Ectodermal cell (in vitro differentiated cells): ENCODE data around the gene TRPM4.
"Not testable (repeated sequence)": the region's sequence is repeated elsewhere in the genome, so short reads cannot be mapped to it uniquely, and the experiment has no call there.

Experiments used
- H3K27ac ChIP-seq: 2 replicates; pipeline ENCODE4 v1.7.0; 2013; ENCODE audit warnings: mild to moderate bottlenecking, low read depth, low read length; ENCODE audit not compliant: insufficient read depth, poor library complexity, severe bottlenecking
- H3K27me3 ChIP-seq: 2 replicates; pipeline ENCODE4 v1.7.0; 2013; ENCODE audit warnings: mild to moderate bottlenecking, low read length; ENCODE audit not compliant: insufficient read depth, control insufficient read depth, poor library complexity, severe bottlenecking
- H3K36me3 ChIP-seq: one replicate; pipeline ENCODE4 v1.7.0; 2013; ENCODE audit warnings: low read length; ENCODE audit not compliant: control insufficient read depth, insufficient read depth
- H3K4me1 ChIP-seq: one replicate; pipeline ENCODE4 v1.7.0; 2013; ENCODE audit warnings: low read length; ENCODE audit not compliant: control insufficient read depth, insufficient read depth
- H3K4me3 ChIP-seq: 2 replicates; pipeline ENCODE4 v1.7.0; 2013; ENCODE audit warnings: low read depth, low read length, control low read depth; ENCODE audit not compliant: insufficient read depth
- H3K9me3 ChIP-seq: 2 replicates; pipeline ENCODE4 v1.7.0; 2013; ENCODE audit warnings: mild to moderate bottlenecking, low read length, moderate library complexity; ENCODE audit not compliant: control insufficient read depth
- WGBS, 2 experiments: methylation state at CpG; one replicate each; pipeline ENCODE4 v1.1.7; 2013; ENCODE audit warnings: missing lambda C conversion rate in 2 of 2; 5-methylcytosine and 5-hydroxymethylcytosine counted together

The TRPM4 gene

DNA sequence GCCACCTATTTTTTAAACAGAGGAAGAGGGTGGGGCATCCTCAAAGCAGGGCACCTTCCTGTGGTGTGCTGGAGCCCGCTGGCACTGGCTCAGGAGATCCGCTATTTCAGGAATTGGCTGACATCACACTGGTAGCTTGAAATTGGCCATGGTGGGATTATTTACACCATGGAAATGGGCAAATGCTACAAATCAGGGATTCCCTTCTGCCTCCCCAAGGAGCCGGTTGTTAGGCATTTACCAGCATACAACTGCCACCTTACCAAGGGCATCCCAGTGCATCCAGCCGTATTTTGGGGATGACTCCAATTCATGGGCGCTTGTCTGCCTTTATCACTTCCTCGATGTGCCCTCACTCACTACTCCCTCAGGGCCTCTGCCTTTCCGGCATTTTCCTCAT, 16.6 kb upstream of the TRPM4 start:
- no peaks in the 10 kb centered on the region for H3K36me3 ChIP-seq
- 86 to 89% methylated on average over 7 of the region's 7 CpGs for WGBS, 2 experiments
- no peaks in the 10 kb centered on the region for H3K9me3 ChIP-seq
- no peak overlapping the region for H3K4me3 ChIP-seq
- H3K27ac ChIP-seq: no peak overlapping the region
- H3K4me1 ChIP-seq: no peaks in the 10 kb centered on the region
- no peaks in the 10 kb centered on the region for H3K27me3 ChIP-seq

DNA sequence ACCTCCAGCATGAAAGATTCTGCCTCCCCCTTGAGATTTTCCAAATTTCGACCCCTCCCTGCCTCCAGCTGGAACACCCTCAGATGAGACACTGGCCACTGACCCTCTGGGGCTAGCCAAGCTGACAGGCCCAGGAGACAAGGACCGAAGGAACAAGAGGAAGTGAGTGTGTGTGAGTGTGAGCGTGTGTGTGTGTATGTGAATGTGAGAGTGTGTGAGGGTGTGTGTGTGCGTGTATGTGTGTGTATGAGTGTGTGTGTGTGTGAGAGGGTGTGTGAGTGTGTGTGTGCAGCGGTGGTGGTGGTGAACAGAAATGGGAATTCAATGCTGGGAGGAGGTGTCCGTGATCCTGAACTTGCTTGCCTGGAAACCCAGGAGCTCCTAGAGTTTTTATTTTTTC, 16.2 kb upstream of the TRPM4 start:
- Histone ChIP-seq H3K4me1 (no peaks in the 10 kb centered on the region), H3K27ac (no peak overlapping the region), H3K36me3 (no peaks in the 10 kb centered on the region), H3K9me3 (no peaks in the 10 kb centered on the region), H3K27me3 (no peaks in the 10 kb centered on the region), H3K4me3 (no peak overlapping the region)
- 82 to 88% methylated on average over 5 to 6 of the region's 6 CpGs for WGBS, 2 experiments

DNA sequence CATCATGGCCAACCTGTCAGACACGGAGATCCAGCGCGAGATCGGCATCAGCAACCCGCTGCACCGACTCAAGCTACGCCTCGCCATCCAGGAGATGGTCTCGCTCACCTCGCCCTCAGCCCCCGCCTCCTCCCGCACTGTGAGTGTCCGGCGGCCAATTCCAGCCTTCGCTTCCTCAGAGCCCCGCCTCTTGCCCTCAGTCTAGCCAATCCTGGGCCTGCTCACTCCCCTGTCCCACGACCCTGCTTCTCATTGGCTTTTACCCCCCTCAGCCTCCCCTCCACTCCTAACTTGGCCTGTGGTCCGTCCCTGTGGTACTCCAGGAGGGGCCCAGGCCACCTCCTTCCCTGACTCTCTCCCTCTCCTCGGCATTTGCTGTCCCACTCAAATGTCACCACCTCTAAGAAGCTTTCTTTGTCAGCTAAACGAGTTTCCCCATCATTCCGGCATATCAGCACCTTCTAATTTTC, 14.7 kb upstream of the TRPM4 start:
- peak overlapping the region; percentile 41 for H3K4me3 ChIP-seq
- H3K27ac ChIP-seq: no peak overlapping the region
- no peaks in the 10 kb centered on the region for H3K27me3 ChIP-seq
- no peaks in the 10 kb centered on the region for H3K36me3 ChIP-seq
- 4 to 5% methylated on average over 21 of the region's 21 CpGs for WGBS, 2 experiments
- H3K9me3 ChIP-seq: no peaks in the 10 kb centered on the region
- H3K4me1 ChIP-seq: peaks cover under 1% of the 10 kb centered on the region

DNA sequence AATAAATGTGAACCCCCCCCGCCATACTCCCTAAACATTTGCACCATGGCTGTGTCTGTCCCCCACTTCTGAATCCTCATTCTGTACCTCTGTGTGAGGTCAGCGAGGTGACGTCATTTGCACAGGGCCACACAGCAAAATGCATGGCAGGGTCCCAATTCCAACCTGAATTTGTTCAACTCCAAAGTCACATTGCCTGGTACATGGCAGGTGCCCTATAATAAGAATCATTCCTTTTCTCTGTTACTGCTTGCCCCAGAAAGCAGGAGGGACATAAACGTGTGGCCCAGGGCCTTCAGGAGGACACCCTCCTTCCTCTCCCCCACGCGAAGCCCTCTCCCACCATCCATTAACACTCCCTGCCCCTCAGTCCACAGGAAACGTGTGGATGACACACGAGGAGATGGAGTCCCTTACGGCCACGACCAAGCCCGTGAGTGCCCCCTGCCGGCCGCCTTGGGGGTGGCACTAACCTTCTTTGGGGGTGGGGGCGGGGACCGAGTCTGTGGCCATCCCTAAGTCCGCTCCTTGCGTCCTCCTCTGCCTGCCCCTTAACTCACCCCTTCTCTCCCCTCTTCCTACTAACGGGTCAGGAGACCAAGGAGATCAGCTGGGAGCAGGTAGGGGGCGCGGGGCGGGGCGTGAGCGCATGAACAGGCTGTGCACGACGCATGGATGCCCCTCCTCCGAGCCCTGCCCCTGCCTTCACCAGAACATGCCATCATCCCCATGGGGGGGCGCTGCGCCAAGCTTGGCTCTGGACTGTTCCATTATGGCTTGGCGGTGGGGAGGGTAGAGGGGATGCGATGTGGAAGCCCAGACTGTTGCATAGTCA, 11.8 kb upstream of the TRPM4 start:
- no peaks in the 10 kb centered on the region for H3K36me3 ChIP-seq
- H3K4me3 ChIP-seq: peak overlapping the region; percentile 26
- H3K27ac ChIP-seq: peak overlapping the region; percentile 70

DNA sequence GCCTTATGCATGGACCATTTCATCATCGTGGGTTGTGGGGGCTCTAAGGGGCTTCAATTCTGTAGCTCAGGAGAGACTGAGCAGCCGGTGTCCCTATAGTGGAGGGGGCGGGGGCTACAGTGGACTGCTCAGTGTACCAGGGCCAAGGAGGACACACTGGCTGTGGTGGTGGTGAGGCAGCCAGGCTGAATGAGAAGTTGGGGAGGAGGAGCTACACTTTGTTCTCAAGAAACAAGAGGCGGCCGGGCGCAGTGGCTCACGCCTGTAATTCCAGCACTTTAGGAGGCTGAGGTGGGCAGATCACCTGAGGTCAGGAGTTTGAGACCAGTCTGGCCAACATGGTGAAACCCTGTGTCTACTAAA, 11.2 kb upstream of the TRPM4 start:
- peak overlapping the region; percentile 70 for H3K27ac ChIP-seq
- peak overlapping the region; percentile 26 for H3K4me3 ChIP-seq
- not testable (repeated sequence) for H3K36me3 ChIP-seq, H3K9me3 ChIP-seq, H3K4me1 ChIP-seq, H3K27me3 ChIP-seq
- 10 to 12% methylated on average over 7 of the region's 7 CpGs for WGBS, 2 experiments

More for the DNA sequence above, 11.8 kb upstream of the TRPM4 start:
- Histone ChIP-seq H3K27me3 (peaks cover 3% of the 10 kb centered on the region), H3K4me1 (peaks cover 9% of the 10 kb centered on the region), H3K9me3 (no peaks in the 10 kb centered on the region)
- 7 to 8% methylated on average over 30 of the region's 30 CpGs for WGBS, 2 experiments

DNA sequence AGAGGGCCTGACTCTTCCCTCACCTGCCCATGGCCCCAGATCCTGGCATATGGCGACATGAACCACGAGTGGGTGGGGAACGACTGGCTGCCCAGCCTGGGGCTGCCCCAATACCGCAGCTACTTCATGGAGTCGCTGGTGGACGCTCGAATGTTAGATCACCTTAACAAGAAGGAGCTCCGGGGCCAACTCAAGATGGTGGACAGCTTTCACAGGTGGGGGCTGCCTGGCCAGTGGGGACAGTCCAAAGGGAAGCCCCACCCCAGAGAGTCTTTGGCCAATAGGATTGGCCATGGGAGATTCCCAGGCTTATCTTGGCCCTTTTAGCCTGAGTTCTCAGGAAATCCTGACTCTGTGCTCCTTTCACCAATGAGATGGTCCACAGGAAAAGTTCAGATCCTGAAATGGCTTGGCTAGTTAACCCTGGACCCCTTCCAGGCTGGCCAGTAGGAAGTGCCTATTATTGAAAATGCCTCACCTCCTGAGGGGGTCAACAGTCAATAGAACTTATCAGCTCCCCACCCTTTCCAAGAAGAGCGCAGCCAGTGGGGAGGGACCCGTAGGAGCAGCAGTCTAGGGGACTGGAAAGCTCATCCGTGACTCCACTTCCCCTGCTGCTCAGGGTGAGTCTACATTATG, 9.4 kb upstream of the TRPM4 start:
- Histone ChIP-seq H3K36me3 (no peaks in the 10 kb centered on the region), H3K4me1 (peaks cover 10% of the 10 kb centered on the region), H3K4me3 (peak overlapping the region; percentile 80), H3K27ac (no peak overlapping the region), H3K27me3 (peaks cover 25% of the 10 kb centered on the region), H3K9me3 (no peaks in the 10 kb centered on the region)
- 85% methylated on average over 11 of the region's 11 CpGs for WGBS, 2 experiments

DNA sequence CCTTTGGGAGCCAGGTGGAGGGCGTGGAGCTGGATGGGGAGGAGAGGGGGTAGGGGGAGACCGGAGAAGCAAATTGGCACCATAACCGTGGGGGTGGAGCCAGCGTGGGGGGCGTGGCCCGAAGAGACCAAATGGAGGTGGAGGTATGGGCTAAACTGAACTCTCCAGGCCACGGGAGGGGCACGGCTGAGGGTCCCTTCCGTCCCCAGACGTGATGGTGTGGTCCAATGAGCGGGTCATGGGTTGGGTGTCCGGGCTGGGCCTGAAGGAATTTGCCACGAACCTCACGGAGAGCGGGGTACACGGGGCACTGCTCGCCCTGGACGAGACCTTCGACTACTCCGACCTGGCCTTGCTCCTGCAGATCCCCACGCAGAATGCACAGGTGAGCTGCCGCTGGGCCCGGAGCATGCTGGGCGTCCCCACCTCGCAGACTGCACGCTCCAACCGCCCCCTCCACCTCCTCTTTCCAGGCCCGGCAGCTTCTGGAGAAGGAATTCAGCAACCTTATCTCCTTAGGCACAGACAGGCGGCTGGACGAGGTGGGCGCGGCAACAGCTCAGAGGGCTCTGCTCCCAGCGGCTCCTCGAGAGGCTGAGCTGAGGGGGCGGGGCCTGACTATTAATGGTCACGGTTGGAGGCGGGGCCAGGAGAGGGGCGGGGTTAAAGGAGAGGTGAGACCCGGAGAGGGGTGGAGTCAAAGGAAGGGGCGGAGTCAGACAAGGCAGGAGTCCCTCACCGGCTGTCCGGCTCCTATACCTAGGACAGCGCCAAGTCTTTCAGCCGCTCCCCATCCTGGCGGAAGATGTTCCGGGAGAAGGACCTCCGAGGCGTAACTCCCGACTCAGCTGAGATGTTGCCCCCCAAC, 8.6 kb upstream of the TRPM4 start:
- Histone ChIP-seq H3K27ac (peak overlapping the region; percentile 76), H3K36me3 (no peaks in the 10 kb centered on the region)

DNA sequence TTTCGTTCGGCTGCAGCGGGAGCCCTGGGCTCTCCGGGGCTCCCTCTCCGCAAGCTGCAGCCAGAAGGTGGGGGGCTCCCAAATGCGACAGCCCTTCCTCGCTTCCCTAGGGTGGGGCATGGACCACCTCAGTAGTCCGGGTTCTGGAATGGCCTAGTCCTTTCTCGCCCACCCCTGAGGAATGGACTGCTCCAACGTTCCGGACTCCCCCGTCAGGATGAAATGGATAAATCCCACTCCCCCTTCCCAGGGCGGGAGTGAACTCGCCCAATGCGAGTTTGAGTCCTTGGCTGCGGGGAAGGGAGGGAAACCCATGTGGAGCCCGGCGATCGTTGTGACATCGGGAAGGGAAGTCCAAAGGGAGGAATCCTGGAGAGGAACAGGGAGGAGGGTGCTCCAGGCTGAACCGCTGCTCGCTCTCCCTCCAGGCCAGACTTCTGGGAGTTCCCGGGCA, 7.9 kb upstream of the TRPM4 start:
- Histone ChIP-seq H3K4me3 (peak overlapping the region; percentile 80), H3K36me3 (no peaks in the 10 kb centered on the region), H3K4me1 (peaks cover 10% of the 10 kb centered on the region), H3K9me3 (no peaks in the 10 kb centered on the region), H3K27ac (peak overlapping the region; percentile 76), H3K27me3 (peaks cover 31% of the 10 kb centered on the region)
- 0% methylated on average over 23 of the region's 23 CpGs for WGBS, 2 experiments

More for the DNA sequence above, 8.6 kb upstream of the TRPM4 start:
- WGBS, 2 experiments: 1% methylated on average over 49 of the region's 49 CpGs
- Histone ChIP-seq H3K4me3 (peak overlapping the region; percentile 80), H3K4me1 (peaks cover 10% of the 10 kb centered on the region), H3K27me3 (peaks cover 31% of the 10 kb centered on the region), H3K9me3 (no peaks in the 10 kb centered on the region)

DNA sequence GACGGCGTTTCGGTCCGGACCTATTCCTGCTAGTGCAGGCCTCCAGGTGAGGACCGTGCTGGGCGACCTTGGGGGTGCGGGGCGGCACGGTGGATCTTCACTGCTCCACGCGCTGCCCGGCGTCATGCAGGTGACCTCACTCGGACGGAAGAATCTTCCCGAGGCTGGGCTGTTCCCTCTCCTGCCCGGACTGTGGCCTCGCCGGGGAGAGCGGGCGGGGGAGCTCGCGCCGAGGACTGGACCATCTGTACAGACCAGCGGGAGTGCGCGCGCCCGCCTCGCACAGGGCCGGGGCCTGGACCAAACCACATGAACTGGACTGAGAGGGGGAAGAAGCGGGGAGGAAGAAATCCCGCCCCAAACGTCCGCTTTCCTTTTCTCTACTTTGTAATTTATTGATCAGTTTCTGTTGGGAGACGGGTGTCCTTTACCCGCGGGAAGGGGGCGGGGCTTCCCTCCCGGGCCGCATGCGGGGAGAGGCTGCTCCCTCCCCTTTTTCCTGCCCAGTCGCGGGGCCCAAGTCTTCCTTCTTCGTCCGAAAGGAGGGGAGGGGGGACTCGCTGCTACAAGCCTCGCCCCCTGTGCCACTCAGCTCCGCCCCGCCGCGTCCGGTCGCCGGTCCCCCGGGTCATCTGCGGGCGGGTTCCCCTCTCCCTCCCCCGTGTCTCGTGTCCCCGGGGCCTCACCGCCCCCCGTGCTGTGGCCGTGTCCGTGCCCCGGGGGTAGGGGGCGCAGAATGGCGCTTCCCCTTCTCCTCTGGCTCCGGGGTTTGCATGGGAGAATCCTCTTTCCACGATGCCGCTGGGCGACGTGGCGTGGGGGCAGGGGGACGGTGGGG, 7.3 kb upstream of the TRPM4 start:
- no peaks in the 10 kb centered on the region for H3K36me3 ChIP-seq
- peaks cover 10% of the 10 kb centered on the region for H3K4me1 ChIP-seq
- 0 to 1% methylated on average over 75 of the region's 75 CpGs for WGBS, 2 experiments
- H3K27me3 ChIP-seq: peaks cover 31% of the 10 kb centered on the region
- no peaks in the 10 kb centered on the region for H3K9me3 ChIP-seq
- H3K27ac ChIP-seq: peak overlapping the region; percentile 85
- peak overlapping the region; percentile 80 for H3K4me3 ChIP-seq
